SKM-1 treated with dmso at 0.1 percent for 144 hours (cell line): Measurements from ENCODE around the gene GPR148.
"Not testable (repeated sequence)": the region's sequence is repeated elsewhere in the genome, so short reads cannot be mapped to it uniquely, and the experiment has no call there.

Experiments used
- DNase-seq: peaks from one replicate; lab custom pipeline; 2025; ENCODE audit not compliant: unreplicated experiment; lab: John Stamatoyannopoulos, UW

Gene GPR148

GRCh38 chr2:130728549-130729316, at the start of gene GPR148:
TSS of gene GPR148 (plus strand) at chr2:130729070. CDS start at chr2:130729152, 82 bp downstream.
- no peak for DNase-seq

DNA sequence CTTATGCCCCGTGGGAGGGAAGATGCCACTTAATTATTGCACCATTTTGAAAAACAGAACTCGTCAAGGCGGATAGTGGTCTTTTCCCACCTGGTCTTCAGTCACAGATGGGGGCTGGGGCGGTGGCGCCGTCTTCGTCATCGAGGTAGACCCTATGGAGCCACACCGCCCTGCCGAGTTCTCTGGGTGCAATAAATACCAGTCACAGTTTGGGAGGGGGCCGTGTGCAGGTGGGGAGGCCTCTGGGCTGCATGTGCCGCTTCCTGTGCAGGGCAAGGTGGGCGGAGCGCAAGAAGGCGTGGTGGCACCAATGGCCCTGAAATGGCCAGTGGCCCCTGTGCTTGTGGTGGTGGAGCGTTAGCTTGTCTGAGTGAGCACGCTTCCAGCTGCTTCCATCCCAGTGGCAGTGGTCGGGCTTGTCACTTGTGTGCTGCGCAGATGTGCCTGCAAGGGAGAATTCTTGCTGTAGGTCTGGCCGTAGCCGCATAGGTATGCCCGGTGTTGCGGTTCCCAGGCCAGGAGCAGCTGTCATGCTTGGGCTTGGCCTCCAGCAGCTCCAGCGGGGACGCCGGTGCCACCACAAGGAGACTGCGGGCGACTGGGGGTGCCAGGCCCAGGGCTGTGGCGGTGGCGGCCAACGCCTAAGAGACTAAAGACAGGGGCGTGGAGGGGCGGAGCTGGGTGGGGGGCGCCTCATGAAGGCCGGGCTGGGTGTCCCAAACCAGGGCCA, 36.7 kb upstream of the GPR148 start:
- DNase-seq: not testable (repeated sequence)

DNA sequence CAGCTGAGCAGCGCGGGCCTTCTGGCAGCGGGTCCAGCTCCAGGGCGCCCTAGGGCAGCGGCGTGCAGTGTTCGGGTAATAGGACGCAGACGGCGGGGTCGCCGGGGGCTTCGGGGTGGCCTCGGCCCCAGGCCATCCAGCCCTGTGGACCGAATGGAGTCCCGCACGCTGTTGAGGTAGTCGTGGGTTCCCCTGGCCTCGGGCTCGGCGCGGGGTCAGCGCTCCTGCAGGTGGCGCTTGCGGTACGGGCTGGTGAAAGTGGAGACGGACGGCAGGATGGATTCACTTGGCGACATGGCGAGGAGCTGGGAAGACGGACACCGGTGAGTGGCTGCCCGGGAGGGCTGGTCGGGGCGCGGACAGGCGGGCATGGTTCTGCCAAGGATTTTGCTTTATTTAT, 35.4 kb upstream of the GPR148 start:
- not testable (repeated sequence) for DNase-seq

DNA sequence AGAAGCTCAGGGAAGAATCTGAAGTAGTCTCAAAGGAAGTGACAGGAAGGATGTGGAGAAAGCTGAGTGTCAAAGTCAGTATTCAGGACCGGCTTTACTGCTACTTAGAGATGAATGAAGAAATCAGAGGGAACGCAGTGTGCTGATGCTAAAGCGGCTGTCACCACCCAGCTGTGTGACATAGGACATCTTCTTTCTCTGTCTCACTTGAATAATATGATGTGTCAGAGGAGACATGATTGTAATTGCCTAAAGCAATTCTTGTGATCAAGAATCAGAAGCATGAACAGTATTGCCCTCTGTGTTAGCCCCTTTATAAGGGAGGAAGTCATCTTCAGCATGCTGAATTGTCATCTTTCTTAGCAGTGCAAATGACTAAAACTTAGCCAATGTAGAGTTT, 25.6 kb upstream of the GPR148 start:
- not testable (repeated sequence) for DNase-seq

DNA sequence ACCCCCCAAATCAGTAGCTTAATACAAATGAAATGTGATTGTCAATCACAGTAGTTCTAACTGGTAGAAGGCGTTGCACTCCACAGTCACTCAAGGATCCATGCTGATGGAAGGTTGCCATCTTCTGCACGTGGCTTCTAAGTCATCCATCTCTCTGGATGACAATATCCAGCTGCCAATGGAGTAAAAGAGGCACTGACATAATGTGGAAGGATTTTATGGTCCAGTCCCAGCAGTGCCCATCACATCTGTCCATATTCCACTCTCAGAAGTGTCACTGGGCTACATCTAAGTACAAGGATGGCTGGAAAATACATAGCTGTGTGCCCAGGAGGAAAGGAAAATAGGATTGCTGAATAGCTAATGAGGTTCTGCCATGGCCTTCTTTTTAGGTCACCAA, 14.1 kb upstream of the GPR148 start:
- DNase-seq: not testable (repeated sequence)

- DNase-seq: no peak
Observed at GRCh38 chr2:130720036-130720435, 8.8 kb upstream of the GPR148 start.

DNA sequence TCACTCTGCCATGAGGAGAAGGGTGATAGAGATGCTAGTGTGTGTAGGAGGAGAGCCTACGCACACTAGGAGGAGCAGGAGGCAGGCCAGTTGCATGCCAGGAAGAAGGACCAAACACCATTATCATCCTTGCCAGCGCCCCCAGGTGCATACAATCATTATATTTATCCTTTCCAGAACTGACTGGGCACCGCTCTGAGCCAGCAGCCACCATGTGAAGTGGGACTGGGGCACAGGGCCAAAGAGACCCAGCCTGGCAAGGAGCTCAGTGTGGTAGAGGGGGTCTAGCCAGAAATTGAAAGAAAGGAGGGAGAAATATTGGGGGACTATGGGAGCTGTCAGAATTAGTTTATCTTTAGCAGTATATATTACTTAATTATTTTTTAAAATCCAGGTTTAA, 8.3 kb upstream of the GPR148 start:
- DNase-seq: no peak

GRCh38 chr2:130724455-130724854, 4.4 kb upstream of the GPR148 start:
- no peak for DNase-seq

- DNase-seq: no peak
Observed at GRCh38 chr2:130726614-130727180, 2.2 kb upstream of the GPR148 start.

DNA sequence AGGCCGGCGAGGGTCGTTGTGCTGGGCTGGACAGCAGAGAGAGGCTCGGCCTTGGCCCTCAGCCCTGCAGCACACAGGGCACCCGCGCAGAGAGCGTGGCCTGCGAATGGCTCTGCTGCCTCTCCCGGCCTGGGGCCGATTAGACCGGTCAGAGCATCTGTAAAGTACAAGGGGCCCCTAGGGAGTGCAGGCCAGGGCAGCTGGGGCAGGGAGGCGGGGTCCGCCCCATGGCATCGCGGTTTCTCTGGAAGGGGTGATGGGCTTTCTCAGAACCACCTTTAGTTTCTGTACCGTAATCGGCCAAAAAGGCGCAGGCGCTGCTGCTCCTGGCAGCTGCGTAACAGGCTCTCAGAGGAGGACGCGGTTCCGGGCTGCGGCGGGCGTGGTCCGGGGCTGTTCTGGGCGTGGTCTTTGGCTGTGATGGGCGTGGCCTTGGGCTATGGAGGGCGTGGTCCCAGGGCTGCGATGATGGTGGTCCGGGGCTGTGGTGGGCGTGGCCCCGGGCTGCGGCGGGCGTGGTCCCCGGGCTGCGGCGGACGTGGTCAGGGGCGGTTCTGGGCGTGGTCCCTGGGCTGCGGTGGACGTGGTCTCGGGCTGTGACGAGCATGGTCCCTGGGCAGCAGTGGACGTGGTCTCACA, 1.5 kb upstream of the GPR148 start:
- peak; percentile 41 for DNase-seq

- peak; percentile 58 for DNase-seq
Observed at GRCh38 chr2:130728007-130728454, 839 bp upstream of the GPR148 start.

DNA sequence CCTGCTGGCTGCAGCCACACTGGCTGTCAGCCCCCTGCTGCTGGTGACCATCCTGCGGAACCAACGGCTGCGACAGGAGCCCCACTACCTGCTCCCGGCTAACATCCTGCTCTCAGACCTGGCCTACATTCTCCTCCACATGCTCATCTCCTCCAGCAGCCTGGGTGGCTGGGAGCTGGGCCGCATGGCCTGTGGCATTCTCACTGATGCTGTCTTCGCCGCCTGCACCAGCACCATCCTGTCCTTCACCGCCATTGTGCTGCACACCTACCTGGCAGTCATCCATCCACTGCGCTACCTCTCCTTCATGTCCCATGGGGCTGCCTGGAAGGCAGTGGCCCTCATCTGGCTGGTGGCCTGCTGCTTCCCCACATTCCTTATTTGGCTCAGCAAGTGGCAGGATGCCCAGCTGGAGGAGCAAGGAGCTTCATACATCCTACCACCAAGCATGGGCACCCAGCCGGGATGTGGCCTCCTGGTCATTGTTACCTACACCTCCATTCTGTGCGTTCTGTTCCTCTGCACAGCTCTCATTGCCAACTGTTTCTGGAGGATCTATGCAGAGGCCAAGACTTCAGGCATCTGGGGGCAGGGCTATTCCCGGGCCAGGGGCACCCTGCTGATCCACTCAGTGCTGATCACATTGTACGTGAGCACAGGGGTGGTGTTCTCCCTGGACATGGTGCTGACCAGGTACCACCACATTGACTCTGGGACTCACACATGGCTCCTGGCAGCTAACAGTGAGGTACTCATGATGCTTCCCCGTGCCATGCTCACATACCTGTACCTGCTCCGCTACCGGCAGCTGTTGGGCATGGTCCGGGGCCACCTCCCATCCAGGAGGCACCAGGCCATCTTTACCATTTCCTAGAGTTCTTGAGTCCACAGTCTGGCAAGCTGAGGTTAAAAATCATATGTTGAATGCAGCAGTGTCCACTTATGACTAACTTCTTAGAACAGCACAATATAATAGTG, 741 bp downstream of the GPR148 start:
- no peak for DNase-seq

DNA sequence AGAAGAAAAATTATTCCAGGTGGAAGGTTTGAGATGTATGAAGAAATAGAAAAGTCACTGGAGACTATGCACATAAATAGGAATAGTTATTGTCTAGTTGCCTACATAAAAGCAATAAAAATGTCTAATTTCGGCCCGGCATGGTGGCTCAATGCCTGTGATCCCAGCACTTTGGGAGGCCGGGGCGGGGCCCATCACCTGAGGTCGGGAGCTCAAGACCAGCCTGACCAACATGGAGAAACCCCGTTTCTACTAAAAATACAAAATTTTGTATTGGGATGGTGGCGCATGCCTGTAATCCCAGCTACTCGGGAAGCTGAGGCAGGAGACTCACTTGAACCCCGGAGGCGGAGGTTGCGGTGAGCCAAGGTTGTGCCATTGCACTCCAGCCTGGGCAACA, 3.4 kb downstream of the GPR148 start:
- not testable (repeated sequence) for DNase-seq

GRCh38 chr2:130735200-130735599, 6.3 kb downstream of the GPR148 start:
- no peak for DNase-seq

GRCh38 chr2:130736487-130736886, 7.6 kb downstream of the GPR148 start:
- DNase-seq: no peak

DNA sequence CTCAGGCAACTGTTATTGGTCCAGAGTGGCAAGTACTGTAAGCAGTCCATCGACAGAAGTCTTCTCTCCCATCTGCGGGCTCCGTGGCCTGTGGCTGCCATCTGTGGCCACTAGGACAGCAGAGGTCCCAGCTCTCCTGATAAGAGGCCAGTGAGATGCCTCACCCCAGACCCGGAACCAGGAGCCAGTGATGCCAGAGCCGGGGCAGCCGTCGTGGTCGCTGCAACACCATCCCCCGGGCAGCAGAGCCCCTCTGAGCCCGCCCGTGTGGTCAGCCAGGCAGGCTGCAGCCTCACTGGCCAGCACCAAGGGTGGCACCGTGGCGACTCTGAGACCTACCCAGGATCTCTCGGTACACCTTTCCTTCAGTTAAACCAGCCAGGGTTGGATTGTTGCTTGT, 8.7 kb downstream of the GPR148 start:
- no peak for DNase-seq

DNA sequence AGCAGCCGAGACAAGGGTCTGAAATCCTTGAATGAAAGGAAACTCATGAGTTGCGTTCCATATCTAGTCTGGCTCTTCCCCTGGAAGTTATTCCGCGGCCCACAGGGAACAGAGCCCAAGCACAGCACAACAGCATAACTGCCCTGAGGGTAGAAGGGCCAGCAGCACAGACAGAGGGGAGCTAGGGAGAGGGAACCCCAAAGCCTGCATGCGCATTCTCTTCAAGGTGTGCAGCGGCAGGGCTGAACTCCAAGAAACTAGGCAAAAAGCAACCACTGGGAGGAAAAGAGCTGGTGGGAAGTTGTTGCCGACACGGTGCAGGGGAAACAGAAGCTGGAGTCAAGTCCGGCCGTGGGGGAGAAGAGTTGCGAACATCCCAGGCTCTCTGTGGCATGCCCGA, 11.8 kb downstream of the GPR148 start:
- DNase-seq: no peak

GRCh38 chr2:130743278-130743677, 14.4 kb downstream of the GPR148 start:
- DNase-seq: no peak

GRCh38 chr2:130744287-130745117, 15.6 kb downstream of the GPR148 start:
- DNase-seq: no peak
